Natural killer cell (primary cell): ENCODE results near the gene LMTK2. TPM values are rescaled to one million over a fixed set of nuclear protein-coding genes. Genes with fewer than 3 reads are reported as not detected.

Experiments
- ATAC-seq, 3 donors: fragments of 150-1000 bp in 2 of 3; fragments of 200-7000 bp in 1 of 3; cut with Tn5 transposase; 1 replicate in 1 of 3; 2 replicates in 2 of 3; pipeline ENCODE4 v1.10.0; 2021; ENCODE audit warnings: mild to moderate bottlenecking in 2 of 3, moderate library complexity in 2 of 3
- DNase-seq, 2 donors: peaks; one replicate each; pipeline versions ENCODE4 v3.0.0 to v3.0.0-alpha.2; 2013 to 2021; ENCODE audit warnings: mixed read lengths in 1 of 2
- H3K27ac ChIP-seq: one replicate; pipeline ENCODE4 v1.5.1; 2013; ENCODE audit warnings: mild to moderate bottlenecking, low read length
- H3K27me3 ChIP-seq: one replicate; pipeline ENCODE4 v1.6.1; 2013; ENCODE audit warnings: low read length; ENCODE audit not compliant: control insufficient read depth, insufficient read depth
- H3K36me3 ChIP-seq: one replicate; pipeline ENCODE4 v1.6.1; 2013; ENCODE audit warnings: low read length; ENCODE audit not compliant: control insufficient read depth, insufficient read depth
- H3K4me1 ChIP-seq: one replicate; pipeline ENCODE4 v1.6.1; 2013; ENCODE audit warnings: low read length; ENCODE audit not compliant: control insufficient read depth, insufficient read depth
- H3K4me3 ChIP-seq: one replicate; pipeline ENCODE4 v1.5.1; 2013; ENCODE audit warnings: low read length
- H3K9me3 ChIP-seq: one replicate; pipeline ENCODE4 v1.6.1; 2013; ENCODE audit warnings: low read length; ENCODE audit not compliant: control insufficient read depth, insufficient read depth
- H3K27ac Mint-ChIP-seq, 2 donors: one replicate each; pipeline ENCODE4 v1.8.0; 2022; ENCODE audit warnings: mild to moderate bottlenecking in 2 of 2, mixed read lengths in 2 of 2, moderate library complexity in 1 of 2
- H3K27me3 Mint-ChIP-seq, 2 donors: one replicate each; pipeline ENCODE4 v1.8.0; 2022; ENCODE audit warnings: low read depth in 2 of 2, mixed read lengths in 2 of 2
- H3K36me3 Mint-ChIP-seq: one replicate; pipeline ENCODE4 v1.8.0; 2022; ENCODE audit warnings: mixed read lengths
- H3K4me1 Mint-ChIP-seq, 2 donors: one replicate each; pipeline ENCODE4 v1.8.0; 2022; ENCODE audit warnings: mixed read lengths in 2 of 2
- H3K4me3 Mint-ChIP-seq: one replicate; pipeline ENCODE4 v1.8.0; 2022; ENCODE audit warnings: mild to moderate bottlenecking, moderate library complexity, mixed read lengths
- H3K9me3 Mint-ChIP-seq, 2 donors: one replicate each; pipeline ENCODE4 v1.8.0; 2022; ENCODE audit warnings: mixed read lengths in 2 of 2
- CTCF ChIP-seq: fragments of 200-600 bp; IDR thresholded peaks from one replicate; pipeline ENCODE4 v1.8.0; 2022; ENCODE audit warnings: antibody characterized with exemption
- WGBS: methylation state at CpG from one replicate; pipeline ENCODE4 v1.1.7; 2013; ENCODE audit warnings: missing lambda C conversion rate; ENCODE audit not compliant: insufficient coverage; 5-methylcytosine and 5-hydroxymethylcytosine counted together
- intact Hi-C: fragments of 100-400 bp; cut with micrococcal nuclease; formaldehyde crosslinking; loops from one replicate; pipeline ENCODE4 v1.14.2; 2022
- total RNA-seq, 4 donors: library from RNA; stranded (reverse); fragments of 120-200 nt in 1 of 4; gene quantifications; one replicate each; pipeline versions ENCODE4 v1.2.3 to v1.2.4, GENCODE V29; 2013 to 2022

The LMTK2 gene
- total RNA-seq, 3 donors from 2014 or later (not counting 1 experiment from before 2014, with no cell fraction given), result 18.7 to 33.9 (median 26.6) TPM

GRCh38 chr7:98240961-98241673 is 134.5 kb downstream of the LMTK2 start:
- peak; percentile 45 for TF ChIP-seq CTCF
- Mint-ChIP-seq H3K9me3 (no peaks in the 10 kb centered on the region), H3K36me3 (no peaks in the 10 kb centered on the region), H3K4me3 (no peak overlapping the region), H3K27me3 (no peaks in the 10 kb centered on the region), H3K4me1 (no peaks in the 10 kb centered on the region), H3K27ac (no peak overlapping the region)
- Histone ChIP-seq H3K27ac (no peak overlapping the region), H3K27me3 (no peaks in the 10 kb centered on the region), H3K4me3 (no peak overlapping the region), H3K4me1 (no peaks in the 10 kb centered on the region), H3K36me3 (peaks cover 38% of the 10 kb centered on the region), H3K9me3 (no peaks in the 10 kb centered on the region)
- ATAC-seq, result peak in 1 of 3 donors; percentile 26
- WGBS, result 90% methylated on average over 18 of the region's 19 CpGs
- peak in 1 of 2 donors; percentile 51 for DNase-seq
- intact Hi-C loops, result no loop called here

- no peaks in the 10 kb centered on the region for H3K9me3 Mint-ChIP-seq
- H3K27me3 Mint-ChIP-seq, result no peaks in the 10 kb centered on the region
- intact Hi-C loops, result no loop called here
- H3K4me3 ChIP-seq, result no peak overlapping the region
- H3K4me3 Mint-ChIP-seq, result no peak overlapping the region
- H3K27ac Mint-ChIP-seq, result no peak overlapping the region
- H3K27ac ChIP-seq, result no peak overlapping the region
- no peaks in the 10 kb centered on the region for H3K9me3 ChIP-seq
- 94% methylated on average over 16 of the region's 16 CpGs for WGBS
- TF ChIP-seq CTCF, result no peak
- H3K27me3 ChIP-seq, result no peaks in the 10 kb centered on the region
- DNase-seq, result no peak
- ATAC-seq, result no peak
- no peaks in the 10 kb centered on the region for H3K36me3 Mint-ChIP-seq
- H3K4me1 ChIP-seq, result no peaks in the 10 kb centered on the region
- no peaks in the 10 kb centered on the region for H3K4me1 Mint-ChIP-seq
- H3K36me3 ChIP-seq, result peaks cover 35% of the 10 kb centered on the region
These were observed 135.1 kb downstream of the LMTK2 start for GRCh38 chr7:98241674-98242241.

GRCh38 chr7:98242342-98242741 is 135.7 kb downstream of the LMTK2 start:
- WGBS, result 88% methylated on average over 1 of the region's 1 CpG
- Histone ChIP-seq H3K27ac (no peak overlapping the region), H3K27me3 (no peaks in the 10 kb centered on the region), H3K9me3 (no peaks in the 10 kb centered on the region), H3K4me1 (no peaks in the 10 kb centered on the region), H3K36me3 (peaks cover 35% of the 10 kb centered on the region), H3K4me3 (no peak overlapping the region)
- Mint-ChIP-seq H3K27ac (no peak overlapping the region), H3K4me3 (no peak overlapping the region), H3K36me3 (no peaks in the 10 kb centered on the region), H3K4me1 (no peaks in the 10 kb centered on the region), H3K9me3 (no peaks in the 10 kb centered on the region), H3K27me3 (no peaks in the 10 kb centered on the region)
- TF ChIP-seq CTCF, result no peak
- ATAC-seq (no peak), DNase-seq (no peak)
- intact Hi-C loops, result no loop called here
